SK-N-SH treated with all-trans-retinoic acid at 6 μM for 48 hours (cell line): ENCODE results near the gene CHRNB1.

ENCODE experiments used
- ATAC-seq: fragments of 200-7000 bp; cut with Tn5 transposase; 3 replicates; pipeline ENCODE4 v1.9.1; 2020; ENCODE audit warnings: mild to moderate bottlenecking, moderate library complexity
- ARNTL ChIP-seq: fragments of 450-650 bp; formaldehyde crosslinking; IDR thresholded peaks from 2 replicates; pipeline ENCODE4 v1.5.0; 2020; ENCODE audit warnings: low read depth, mild to moderate bottlenecking, moderate library complexity, borderline replicate concordance
- BACH2 ChIP-seq: fragments of 250-450 bp; sonication (Bioruptor Pico); IDR thresholded peaks from 2 replicates; pipeline ENCODE4 v1.9.0; 2021; ENCODE audit warnings: mild to moderate bottlenecking, borderline replicate concordance
- CSDC2 ChIP-seq: fragments of 250-450 bp; sonication (Bioruptor Pico); IDR thresholded peaks from 2 replicates; pipeline ENCODE4 v1.5.0; 2020; ENCODE audit warnings: mild to moderate bottlenecking, moderate library complexity
- ESRRG ChIP-seq: fragments of 250-450 bp; sonication (Bioruptor Pico); IDR thresholded peaks from 2 replicates; pipeline ENCODE4 v1.6.1; 2021; ENCODE audit warnings: mild to moderate bottlenecking
- GLIS3 ChIP-seq: fragments of 250-450 bp; sonication (Bioruptor Pico); IDR thresholded peaks from 2 replicates; pipeline ENCODE4 v1.5.0; 2020; ENCODE audit warnings: mild to moderate bottlenecking, moderate library complexity
- ISL1 ChIP-seq: fragments of 250-450 bp; sonication (Bioruptor Pico); IDR thresholded peaks from 2 replicates; pipeline ENCODE4 v2.1.2; 2022; ENCODE audit warnings: mild to moderate bottlenecking, moderate library complexity
- OSR1 ChIP-seq: fragments of 250-450 bp; sonication (Bioruptor Pico); IDR thresholded peaks from 2 replicates; pipeline ENCODE4 v1.8.0; 2022; ENCODE audit warnings: moderate library complexity, mild to moderate bottlenecking, inconsistent platforms
- PPARA ChIP-seq: fragments of 250-450 bp; sonication (Bioruptor Pico); IDR thresholded peaks from 2 replicates; pipeline ENCODE4 v1.5.0; 2020; ENCODE audit warnings: mild to moderate bottlenecking, borderline replicate concordance
- RARB ChIP-seq: fragments of 250-450 bp; sonication (Bioruptor Pico); IDR thresholded peaks from 2 replicates; pipeline ENCODE4 v1.8.0; 2021; ENCODE audit warnings: mild to moderate bottlenecking, moderate library complexity
- SNAI2 ChIP-seq: fragments of 250-450 bp; sonication (Bioruptor Pico); IDR thresholded peaks from 2 replicates; pipeline ENCODE4 v1.5.0; 2020; ENCODE audit warnings: mild to moderate bottlenecking, moderate library complexity
- TCF4 ChIP-seq: fragments of 250-450 bp; sonication (Bioruptor Pico); IDR thresholded peaks from 2 replicates; pipeline ENCODE4 v1.8.0; 2021; ENCODE audit warnings: mild to moderate bottlenecking, moderate library complexity, borderline replicate concordance
- TOX ChIP-seq: fragments of 250-450 bp; sonication (Bioruptor Pico); IDR thresholded peaks from 2 replicates; pipeline ENCODE4 v1.8.0; 2021; ENCODE audit warnings: mild to moderate bottlenecking, moderate library complexity, borderline replicate concordance
- TSHZ2 ChIP-seq: fragments of 250-450 bp; sonication (Bioruptor Pico); IDR thresholded peaks from 2 replicates; pipeline ENCODE4 v1.5.0; 2020; ENCODE audit warnings: mild to moderate bottlenecking, moderate library complexity
- ZC3H10 ChIP-seq: fragments of 250-450 bp; sonication (Bioruptor Pico); IDR thresholded peaks from 2 replicates; pipeline ENCODE4 v1.5.1; 2021; ENCODE audit warnings: mild to moderate bottlenecking, moderate library complexity
- ZFP3 ChIP-seq: fragments of 250-450 bp; sonication (Bioruptor Pico); IDR thresholded peaks from 2 replicates; pipeline ENCODE4 v1.5.0; 2020; ENCODE audit warnings: mild to moderate bottlenecking, moderate library complexity
- ZFP30 ChIP-seq: fragments of 450-650 bp; formaldehyde crosslinking; IDR thresholded peaks from 2 replicates; pipeline ENCODE4 v1.5.0; 2022; ENCODE audit warnings: mild to moderate bottlenecking, moderate library complexity
- ZNF565 ChIP-seq: fragments of 450-650 bp; formaldehyde crosslinking; conservative IDR thresholded peaks from 2 replicates; pipeline ENCODE4 v1.5.0; 2020; ENCODE audit warnings: low read depth, mild to moderate bottlenecking, moderate library complexity
- ZNF70 ChIP-seq: fragments of 450-650 bp; formaldehyde crosslinking; IDR thresholded peaks from 2 replicates; pipeline ENCODE4 v1.5.0; 2020; ENCODE audit warnings: mild to moderate bottlenecking, moderate library complexity
- ZNF8 ChIP-seq: fragments of 450-650 bp; formaldehyde crosslinking; IDR thresholded peaks from 2 replicates; pipeline ENCODE4 v1.5.0; 2020; ENCODE audit warnings: mild to moderate bottlenecking, moderate library complexity
- TF ChIP-seq, protein P1 (sequence below): fragments of 250-450 bp; sonication (Bioruptor Pico); IDR thresholded peaks from 2 replicates; pipeline ENCODE4 v1.8.0; 2020; ENCODE audit warnings: mild to moderate bottlenecking, moderate library complexity, borderline replicate concordance
- TF ChIP-seq, protein P2 (sequence below): fragments of 250-450 bp; sonication (Bioruptor Pico); IDR thresholded peaks from 2 replicates; pipeline ENCODE4 v1.8.0; 2021; ENCODE audit warnings: low read depth, mild to moderate bottlenecking, moderate library complexity, borderline replicate concordance
- TF ChIP-seq, protein P3 (sequence below): fragments of 250-450 bp; sonication (Bioruptor Pico); IDR thresholded peaks from 2 replicates; pipeline ENCODE4 v1.5.1; 2020; ENCODE audit warnings: low read depth, mild to moderate bottlenecking, moderate library complexity

Gene CHRNB1

DNA sequence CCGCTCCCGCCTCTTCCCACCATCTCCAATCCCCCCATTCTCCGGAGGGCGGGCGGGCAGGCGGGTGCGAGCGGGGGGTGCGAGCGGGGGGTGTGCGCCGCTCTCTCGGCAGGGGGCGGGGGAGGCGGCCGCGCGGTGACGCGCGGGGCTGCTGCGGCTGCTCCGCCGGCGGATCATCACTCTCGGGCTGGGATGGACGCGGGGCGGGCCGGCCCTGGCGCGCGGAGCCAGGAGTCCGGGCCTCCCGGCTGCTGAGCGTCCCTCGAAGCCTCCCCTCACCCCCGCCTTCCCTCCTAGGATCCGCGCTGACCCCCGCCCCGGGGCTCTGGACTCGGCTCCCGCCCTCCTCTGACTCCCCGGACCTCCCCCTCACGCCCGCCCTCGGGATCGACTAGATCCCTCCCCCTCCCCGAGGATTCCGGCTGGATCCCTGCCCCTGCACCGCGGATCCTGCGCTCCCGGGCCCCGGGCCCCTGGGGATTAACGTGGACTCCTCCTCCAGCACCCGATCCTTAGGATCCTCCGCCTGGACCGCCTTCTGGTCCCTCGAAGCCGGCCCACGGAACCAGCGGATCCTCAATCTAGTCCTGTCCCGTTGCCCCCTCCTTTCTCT lies 40.0 kb upstream of the CHRNB1 start:
- TF ChIP-seq ZFP3 (CRISPR knock-in tag) (no peak), ZNF8 (CRISPR knock-in tag) (no peak), ZNF70 (CRISPR knock-in tag) (no peak), TOX (CRISPR knock-in tag) (no peak), PPARA (CRISPR knock-in tag) (no peak), ZFP30 (no peak), BACH2 (CRISPR knock-in tag) (no peak), ZNF565 (no peak), TSHZ2 (CRISPR knock-in tag) (no peak), ESRRG (CRISPR knock-in tag) (no peak), RARB (CRISPR knock-in tag) (no peak), ZC3H10 (no peak), CSDC2 (CRISPR knock-in tag) (no peak), GLIS3 (CRISPR knock-in tag) (no peak), TCF4 (CRISPR knock-in tag) (no peak), SNAI2 (CRISPR knock-in tag) (no peak), ISL1 (CRISPR knock-in tag) (no peak), OSR1 (CRISPR knock-in tag) (no peak)
- TF ChIP-seq, protein P1, sequence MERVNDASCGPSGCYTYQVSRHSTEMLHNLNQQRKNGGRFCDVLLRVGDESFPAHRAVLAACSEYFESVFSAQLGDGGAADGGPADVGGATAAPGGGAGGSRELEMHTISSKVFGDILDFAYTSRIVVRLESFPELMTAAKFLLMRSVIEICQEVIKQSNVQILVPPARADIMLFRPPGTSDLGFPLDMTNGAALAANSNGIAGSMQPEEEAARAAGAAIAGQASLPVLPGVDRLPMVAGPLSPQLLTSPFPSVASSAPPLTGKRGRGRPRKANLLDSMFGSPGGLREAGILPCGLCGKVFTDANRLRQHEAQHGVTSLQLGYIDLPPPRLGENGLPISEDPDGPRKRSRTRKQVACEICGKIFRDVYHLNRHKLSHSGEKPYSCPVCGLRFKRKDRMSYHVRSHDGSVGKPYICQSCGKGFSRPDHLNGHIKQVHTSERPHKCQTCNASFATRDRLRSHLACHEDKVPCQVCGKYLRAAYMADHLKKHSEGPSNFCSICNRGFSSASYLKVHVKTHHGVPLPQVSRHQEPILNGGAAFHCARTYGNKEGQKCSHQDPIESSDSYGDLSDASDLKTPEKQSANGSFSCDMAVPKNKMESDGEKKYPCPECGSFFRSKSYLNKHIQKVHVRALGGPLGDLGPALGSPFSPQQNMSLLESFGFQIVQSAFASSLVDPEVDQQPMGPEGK (CRISPR knock-in tag), result no peak
- TF ChIP-seq, protein P2, sequence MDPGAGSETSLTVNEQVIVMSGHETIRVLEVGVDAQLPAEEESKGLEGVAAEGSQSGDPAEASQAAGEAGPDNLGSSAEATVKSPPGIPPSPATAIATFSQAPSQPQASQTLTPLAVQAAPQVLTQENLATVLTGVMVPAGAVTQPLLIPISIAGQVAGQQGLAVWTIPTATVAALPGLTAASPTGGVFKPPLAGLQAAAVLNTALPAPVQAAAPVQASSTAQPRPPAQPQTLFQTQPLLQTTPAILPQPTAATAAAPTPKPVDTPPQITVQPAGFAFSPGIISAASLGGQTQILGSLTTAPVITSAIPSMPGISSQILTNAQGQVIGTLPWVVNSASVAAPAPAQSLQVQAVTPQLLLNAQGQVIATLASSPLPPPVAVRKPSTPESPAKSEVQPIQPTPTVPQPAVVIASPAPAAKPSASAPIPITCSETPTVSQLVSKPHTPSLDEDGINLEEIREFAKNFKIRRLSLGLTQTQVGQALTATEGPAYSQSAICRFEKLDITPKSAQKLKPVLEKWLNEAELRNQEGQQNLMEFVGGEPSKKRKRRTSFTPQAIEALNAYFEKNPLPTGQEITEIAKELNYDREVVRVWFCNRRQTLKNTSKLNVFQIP (CRISPR knock-in tag), result no peak
- peak; percentile 36 for ATAC-seq

DNA sequence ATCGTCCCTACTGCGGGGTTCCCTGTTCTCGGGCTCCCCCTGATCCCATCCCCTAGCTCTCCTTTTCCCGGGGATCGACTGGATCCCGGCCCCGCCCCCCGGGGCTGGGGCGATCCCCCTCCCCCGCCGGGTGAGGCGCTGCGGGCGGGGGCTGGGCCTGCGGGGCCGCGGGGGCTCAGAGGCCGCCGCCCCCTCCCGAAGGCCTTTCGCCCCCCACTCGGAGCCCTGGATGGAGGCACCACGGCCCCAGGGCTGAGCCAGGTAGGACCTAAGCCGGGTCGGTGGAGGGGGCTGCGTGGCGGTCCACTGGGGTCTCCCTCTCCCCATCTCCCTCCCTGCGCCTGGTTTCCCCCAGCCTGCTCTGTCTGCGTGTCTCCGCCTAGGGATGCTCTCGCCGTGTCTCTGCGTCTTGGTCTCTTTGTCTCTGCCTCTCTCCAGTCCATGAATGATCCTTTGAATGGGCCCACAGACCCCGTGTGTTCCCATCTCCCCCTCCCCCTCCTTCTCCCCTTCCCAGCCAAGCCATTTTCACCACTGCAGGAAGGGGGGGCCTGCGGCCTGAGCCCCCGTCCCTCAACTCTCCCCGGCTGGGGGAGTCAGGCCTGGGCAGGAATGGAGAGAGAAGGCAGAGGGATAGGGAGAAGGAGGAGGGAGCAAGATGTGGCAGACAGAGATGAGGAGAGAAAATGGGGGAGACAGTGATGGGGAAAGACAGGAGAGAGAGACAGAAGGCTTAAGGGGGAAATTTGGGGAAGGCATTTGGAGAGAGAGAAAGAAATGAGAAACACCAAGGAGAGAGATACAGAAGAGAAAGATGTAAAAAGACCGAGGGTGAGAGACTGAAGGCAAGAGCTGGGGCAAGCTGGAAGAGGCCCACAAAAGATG lies 39.3 kb upstream of the CHRNB1 start:
- TF ChIP-seq ZFP3 (CRISPR knock-in tag), result no peak
- no peak for TF ChIP-seq OSR1 (CRISPR knock-in tag)
- no peak for TF ChIP-seq RARB (CRISPR knock-in tag)
- TF ChIP-seq, protein P2 (CRISPR knock-in tag), result no peak
- no peak for TF ChIP-seq SNAI2 (CRISPR knock-in tag)
- no peak for TF ChIP-seq CSDC2 (CRISPR knock-in tag)
- TF ChIP-seq ZFP30, result no peak
- TF ChIP-seq, protein P3, sequence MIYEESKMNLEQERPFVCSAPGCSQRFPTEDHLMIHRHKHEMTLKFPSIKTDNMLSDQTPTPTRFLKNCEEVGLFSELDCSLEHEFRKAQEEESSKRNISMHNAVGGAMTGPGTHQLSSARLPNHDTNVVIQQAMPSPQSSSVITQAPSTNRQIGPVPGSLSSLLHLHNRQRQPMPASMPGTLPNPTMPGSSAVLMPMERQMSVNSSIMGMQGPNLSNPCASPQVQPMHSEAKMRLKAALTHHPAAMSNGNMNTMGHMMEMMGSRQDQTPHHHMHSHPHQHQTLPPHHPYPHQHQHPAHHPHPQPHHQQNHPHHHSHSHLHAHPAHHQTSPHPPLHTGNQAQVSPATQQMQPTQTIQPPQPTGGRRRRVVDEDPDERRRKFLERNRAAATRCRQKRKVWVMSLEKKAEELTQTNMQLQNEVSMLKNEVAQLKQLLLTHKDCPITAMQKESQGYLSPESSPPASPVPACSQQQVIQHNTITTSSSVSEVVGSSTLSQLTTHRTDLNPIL (CRISPR knock-in tag), result no peak
- no peak for TF ChIP-seq ARNTL (CRISPR knock-in tag)
- TF ChIP-seq GLIS3 (CRISPR knock-in tag), result no peak
- TF ChIP-seq TOX (CRISPR knock-in tag), result no peak
- TF ChIP-seq TSHZ2 (CRISPR knock-in tag), result no peak
- no peak for TF ChIP-seq BACH2 (CRISPR knock-in tag)
- TF ChIP-seq, protein P1 (CRISPR knock-in tag), result no peak
- TF ChIP-seq PPARA (CRISPR knock-in tag), result no peak
- no peak for TF ChIP-seq ZNF70 (CRISPR knock-in tag)
- TF ChIP-seq TCF4 (CRISPR knock-in tag), result no peak

More for the DNA sequence above, 39.3 kb upstream of the CHRNB1 start:
- peak; percentile 3; the same call in 2 of the 3 replicates for ATAC-seq
